Limb (tissue), 2 donors: ENCODE measurements around the gene DNAJB14.
A peak's percentile ranks its signal among the peaks of the same experiment; 100 is the strongest.
"Not testable (repeated sequence)": the region's sequence is repeated elsewhere in the genome, so short reads cannot be mapped to it uniquely, and the experiment has no call there.

ENCODE experiments used
- DNase-seq, 2 donors: peaks; one replicate each; pipeline ENCODE4 v3.0.0-alpha.2; 2016; ENCODE audit errors: extremely low spot score in 2 of 2

Gene DNAJB14

DNA sequence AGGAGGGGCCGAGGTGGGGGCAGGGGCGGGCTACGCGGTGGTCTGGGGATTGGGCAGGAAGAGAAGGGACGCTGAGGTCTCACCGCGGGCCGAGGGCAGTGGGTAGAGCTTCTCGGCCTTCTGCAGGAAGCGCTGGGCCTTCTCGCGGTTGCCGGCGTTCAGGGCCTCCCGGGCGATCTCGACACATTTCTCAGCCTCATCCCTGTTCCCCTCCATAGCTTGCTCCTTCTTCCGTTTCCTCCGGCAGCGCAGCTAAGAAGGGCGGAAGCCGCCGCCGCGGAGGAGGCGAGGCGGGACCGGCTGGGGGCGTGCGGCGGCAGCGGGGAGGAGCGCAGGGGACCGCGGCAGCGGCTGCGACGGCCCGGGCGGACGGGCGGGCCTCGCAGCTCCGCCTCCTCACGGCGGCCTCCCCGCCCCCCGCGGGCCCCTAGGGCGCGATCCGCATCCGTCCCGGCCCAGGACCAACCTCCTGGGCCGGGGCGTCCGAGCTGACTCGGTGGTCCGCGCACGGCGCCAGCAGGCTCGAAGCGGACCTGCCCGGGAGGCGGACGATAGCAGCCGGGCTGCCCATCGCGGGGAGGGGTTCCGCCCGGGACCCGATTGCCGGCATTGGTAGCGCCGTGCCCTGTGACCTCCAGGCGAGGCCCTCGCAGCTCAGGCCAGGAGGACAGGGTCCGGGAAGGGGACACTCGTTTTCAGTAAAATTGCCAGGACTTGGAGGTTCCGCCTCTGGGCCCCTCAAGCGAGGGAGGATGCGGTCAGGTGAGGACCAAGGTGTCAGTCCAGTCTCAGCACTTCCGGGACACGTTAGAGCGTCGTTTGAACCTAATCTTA, at the start of gene DNAJB14:
Gene DNAJB14 (minus strand): TSS at position 263 of the 834 bp plus-strand sequence. CDS start 47 bp downstream, at position 216.
- peak; percentile 82 to 85 for DNase-seq

DNA sequence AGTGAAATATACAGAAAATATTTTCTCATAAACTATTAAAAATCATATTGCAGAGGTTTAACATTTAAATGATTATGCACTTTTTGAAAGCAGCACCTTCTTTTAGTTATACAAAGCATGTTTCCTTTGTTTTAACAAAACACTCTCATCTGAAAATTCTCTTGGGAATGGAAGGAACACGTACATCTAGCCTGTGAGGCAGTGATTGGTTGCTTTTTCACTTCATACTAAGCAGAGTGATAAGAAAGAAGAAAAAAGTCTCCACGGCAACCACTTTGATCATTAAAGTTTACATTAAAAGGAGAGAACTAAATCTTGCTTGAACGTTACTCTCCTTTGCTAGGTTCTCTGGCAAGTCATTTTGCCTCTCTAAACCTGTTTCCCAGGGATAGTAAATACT, 45.3 kb upstream of the DNAJB14 start:
- no peak for DNase-seq

DNA sequence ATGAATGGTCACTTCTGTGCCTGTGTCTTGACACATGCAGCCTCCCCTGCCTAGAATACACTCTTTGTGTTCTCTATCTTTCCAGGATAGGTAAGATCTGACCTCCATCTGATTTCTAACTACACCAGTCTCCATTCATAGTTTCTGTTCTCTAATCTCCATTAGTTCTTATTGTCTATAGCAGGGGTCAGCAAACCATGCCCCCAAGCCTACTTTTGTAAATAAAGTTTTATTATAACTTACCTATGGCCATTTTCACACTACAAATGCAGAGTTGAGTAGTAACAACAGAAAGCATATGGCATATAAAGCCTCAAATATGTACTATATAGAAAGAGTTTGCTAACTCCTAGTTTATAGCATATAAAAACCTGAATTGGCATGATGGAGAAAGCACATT, 41.3 kb upstream of the DNAJB14 start:
- DNase-seq, result no peak

DNA sequence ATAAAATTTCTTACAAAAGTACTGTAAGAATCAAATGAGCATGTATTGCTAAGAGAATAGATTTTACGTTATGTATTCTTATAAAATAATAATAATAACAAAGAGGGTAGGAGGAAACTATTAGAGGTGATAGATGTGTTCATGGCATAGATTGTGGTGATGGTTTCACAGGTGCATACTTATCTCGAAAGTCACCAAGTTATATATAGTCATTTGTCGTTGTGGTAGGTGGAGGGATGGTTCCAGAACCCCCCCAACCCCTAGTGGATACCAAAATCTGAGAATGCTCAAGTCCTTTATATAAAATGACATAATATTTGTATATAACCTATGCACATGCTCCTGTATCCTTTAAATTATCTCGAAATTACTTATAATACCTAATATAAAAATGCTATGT, 40.4 kb upstream of the DNAJB14 start:
- no peak for DNase-seq

DNA sequence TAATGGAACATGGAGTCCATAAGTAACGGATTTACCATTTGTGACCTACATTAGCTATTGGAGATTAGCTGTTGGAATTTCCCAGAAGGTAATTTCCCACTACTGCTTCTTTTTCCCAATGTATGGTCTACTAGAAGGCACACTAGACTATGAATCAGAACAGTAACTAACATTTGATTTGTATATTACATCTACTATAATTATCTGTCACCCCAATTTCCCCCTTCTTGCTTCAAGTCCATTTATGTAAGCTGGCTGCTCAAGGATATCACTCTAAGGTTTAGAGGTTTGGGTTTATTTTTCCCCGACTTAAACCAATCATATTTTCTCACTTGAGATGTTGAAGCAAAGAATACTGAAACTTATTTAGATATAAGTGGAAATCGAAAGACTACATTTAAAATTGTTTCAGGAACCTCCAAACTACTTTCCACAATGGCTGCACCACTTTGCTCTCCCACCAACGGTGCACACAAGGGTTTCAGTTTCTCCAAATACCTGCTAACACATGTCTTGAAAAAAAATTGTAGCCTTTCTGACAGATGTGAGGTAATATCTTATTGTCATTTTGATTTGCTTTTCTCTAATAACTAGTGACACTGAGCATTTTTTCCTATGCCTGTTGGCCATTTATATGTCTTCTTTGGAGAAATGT, 37.0 kb upstream of the DNAJB14 start:
- no peak for DNase-seq

DNA sequence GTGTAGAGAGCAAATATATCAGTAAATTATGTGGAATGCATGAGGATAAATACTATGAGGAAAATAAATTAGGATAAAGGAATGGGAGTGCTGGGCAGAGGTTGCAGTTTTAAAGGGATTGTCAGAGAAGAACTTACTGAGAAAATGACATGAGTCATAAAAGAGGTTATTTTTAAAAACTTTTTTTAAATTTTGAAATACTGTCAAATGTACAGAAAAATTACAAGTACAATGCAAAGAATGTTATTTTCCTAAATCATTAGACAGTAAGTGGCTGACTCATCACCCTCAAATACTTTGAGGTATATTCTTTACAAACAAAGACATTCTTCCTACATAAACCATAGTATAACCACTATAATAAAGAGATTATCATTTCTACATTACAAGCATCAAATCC, 33.5 kb upstream of the DNAJB14 start:
- DNase-seq, result no peak

DNA sequence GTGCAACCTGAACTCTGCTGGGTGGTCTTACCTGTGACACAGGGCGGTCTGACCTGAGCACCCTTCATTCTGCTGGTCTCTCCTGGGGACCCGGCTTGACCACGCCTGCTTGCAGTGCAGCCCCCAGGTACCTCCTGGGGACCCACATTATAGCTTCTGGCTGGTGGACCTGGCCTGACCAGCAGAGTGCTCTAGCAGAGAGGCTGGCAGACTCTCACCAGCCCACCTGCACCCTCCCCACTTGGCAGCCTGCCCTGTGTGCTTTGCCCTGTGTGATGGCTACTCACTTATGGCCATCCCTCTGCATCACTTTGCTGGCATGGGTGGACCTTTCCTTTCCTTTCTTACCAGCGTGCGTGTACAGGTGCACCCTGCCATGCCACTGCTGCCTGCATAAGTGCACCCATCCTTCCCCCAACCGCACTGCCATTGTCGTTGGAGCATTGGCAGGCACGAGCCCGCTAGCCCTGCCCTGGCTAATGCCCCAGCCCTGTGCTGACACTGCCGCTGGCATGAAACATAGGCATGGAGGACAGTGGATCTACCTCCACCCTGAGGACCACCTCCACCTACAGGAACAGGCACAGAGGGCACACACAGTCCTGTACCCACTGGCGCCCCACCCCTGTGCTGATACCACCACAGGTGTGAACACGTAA, 25.2 kb upstream of the DNAJB14 start:
- DNase-seq, result no peak

DNA sequence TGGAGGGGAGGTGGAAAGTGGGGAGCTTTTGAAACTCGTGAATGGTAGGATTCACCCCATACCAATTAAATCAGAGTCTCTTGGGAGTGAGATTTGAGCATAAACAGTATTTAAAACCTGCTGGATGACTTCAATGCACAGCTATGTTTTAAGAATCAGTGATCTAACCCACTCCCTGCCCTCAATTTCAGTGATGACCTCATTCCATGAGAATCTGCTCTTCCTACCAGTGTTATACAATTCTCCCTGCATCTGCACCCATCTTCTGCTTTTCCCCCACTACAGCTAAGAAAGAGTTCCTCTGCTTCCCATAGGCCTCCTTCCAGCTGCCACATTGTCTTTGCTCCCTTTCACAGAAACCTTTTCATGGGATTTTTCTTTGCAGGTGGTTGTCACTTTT, 21.9 kb upstream of the DNAJB14 start:
- DNase-seq, result no peak

DNA sequence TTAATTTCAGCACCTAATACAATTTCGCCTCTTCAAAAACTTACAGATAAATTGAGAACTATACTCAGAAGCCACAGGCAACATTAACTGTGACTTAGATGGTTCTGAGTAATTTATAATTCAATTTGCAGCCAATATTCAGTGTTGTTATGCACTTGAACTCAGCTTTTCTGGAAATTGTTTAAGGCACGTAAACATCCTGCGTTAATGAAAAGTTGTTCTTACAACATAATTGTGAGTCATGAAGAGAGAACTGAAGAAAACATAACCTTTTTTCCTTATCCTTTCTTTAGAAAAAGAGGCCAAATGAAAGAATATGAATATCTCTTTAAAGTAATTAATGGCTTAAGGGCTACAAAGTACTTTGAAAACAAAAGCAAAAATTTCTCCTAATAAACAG, 20.3 kb upstream of the DNAJB14 start:
- no peak for DNase-seq

DNA sequence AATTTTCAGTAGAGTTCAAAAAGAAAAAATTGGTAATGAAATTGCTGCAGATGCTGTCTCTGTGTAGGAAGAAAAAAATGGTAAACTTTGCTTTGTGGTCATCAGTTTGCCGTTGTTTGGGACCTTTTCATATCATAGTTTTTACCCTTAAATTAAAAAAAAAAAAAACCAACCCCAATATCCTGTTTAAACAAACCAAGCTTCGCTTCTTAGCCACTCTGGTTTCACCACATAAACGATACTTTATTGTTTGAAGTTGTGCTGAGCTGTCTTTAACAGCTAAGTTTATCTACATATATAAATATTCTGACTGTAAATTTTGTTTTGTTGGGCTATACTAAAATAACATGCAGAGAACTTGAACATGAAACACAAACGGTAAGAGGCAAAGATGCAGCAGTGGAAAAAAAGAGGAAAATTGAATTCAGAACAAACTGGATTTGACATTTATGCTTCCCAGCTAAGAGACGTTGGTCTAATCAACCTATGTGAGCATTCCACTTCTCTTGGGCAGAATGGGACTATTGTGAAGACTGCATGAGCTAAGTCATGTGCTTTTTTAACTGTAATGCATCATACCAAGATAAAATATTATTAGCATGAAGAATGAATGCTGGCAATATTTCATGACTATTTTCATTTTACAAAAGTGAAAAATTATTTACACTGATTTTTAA, 19.4 kb upstream of the DNAJB14 start:
- DNase-seq, result no peak

DNA sequence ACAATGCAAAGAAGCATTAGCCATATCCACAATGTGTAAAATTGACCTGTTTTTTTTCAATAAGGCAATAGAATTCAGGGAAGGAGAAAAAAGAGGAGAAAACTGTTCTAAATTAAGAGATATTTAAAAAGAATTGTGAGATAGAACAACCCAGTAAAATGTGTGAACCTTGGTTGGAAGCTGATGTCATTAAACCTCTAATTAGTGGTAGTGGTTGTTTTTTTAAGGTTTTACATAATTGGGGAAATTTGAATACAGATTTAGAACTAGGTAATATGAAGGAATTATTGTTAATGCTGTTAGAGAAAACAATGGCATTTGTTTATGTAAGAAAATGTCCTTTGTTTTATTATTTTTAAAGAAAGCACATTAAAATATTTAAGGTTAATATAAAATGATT, 18.8 kb upstream of the DNAJB14 start:
- DNase-seq, result no peak

DNA sequence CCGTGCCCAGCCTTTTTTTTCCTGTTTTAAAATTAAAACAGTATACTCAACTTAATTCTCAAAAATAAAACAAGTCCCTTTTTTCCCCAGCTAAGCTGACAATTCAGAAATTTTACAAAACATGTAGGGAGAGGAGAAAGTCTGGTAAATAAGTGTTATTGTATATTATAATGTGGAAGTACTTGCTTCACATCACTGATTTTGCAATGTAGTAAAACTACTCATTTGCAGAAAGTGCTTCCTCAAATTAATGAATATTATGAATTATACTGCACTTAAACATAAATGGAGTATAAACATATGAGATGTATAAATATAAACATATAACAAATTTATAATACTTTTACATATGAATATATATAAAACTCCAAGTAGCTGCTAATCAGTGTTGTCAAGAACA, 15.3 kb upstream of the DNAJB14 start:
- no peak for DNase-seq

DNA sequence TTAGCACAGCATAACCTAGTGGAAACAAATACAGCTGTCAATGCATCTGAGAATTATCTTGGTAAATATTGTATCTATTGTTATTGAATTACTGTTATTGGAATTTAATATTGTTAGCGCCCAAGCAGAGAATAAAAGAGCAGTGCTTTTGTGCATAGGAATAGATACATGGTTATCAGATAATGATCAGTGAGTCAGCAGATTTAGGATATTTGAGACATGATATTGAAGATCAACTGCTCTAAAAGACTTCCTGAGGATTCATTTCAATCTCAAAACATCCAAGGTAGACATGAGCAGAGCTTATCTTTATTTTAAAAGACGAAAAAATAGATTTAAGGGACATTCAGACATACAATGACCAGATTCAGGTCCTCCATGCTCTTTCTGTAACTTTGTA, 14.2 kb upstream of the DNAJB14 start:
- no peak for DNase-seq

DNA sequence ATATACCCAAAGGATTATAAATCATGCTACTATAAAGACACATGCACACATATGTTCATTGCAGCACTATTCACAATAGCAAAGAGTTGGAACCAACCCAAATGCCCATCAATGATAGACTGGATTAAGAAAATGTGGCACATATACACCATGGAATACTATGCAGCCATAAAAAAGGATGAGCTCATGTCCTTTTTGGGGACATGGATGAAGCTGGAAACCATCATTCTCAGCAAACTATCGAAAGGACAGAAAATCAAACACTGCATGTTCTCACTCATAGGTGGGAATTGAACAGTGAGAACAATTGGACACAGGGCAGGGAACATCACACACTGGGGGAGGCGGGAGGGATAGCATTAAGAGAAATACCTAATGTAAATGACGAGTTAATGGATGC, 11.8 kb upstream of the DNAJB14 start:
- DNase-seq, result not testable (repeated sequence)

DNA sequence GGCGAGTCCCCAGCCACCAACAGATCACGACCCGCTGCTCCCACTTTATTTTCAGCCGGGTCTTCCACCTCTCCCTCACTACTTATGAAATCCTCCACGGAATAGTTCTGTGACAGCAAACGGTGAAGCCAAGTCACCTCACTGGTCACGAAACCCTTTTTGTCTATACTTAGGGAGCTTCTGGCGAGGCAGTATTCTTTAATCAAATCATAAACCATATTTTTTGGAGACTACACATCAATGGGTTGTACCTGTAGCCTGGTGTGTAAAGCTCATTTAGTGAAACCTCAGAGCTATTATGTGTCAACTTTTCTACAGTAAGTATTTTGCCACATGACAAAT, 4.5 kb upstream of the DNAJB14 start:
- no peak for DNase-seq

DNA sequence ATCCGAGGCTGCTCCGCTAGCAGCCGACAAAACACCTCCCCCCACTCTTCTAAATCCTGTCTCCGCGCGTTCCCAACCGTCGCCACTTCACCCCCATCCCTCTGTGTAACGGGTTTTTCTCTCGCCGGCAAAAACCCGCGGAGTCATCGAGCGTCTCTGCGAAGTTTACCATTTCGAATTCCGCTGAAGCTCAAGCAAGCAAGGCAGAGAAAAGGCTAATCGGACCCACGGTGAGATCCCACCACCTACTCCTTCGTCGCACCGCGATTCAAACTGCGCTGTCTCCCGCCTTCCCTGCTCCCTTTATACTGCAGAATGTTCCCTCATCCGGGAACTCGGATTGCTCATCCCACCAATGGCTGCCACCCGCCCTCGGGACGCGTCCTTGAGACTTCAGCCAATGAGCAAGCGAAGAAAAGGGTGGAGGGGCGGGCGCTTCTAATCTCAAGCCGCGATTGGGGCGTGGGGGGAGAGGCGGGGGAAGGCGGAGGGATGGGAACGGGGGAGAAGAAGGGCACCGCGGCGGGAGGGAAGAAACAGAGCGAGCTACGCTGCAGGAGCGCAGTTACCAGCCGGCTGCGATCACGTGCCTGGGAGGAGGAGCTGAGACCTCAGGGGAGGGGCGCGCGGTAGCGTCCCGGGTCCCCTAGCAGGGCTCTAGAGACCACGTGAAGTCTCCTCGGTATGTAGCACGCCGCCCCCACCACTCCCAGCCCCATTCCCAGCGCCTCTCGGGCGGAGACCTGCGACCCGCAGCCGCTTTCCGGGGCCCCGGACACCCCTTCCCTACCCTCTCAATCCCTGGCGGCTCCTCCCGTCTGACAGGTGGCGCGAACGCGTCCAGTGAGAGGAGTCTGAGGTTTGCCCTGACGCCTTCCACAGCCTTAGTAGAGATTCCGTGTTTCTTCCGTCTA, 3.8 kb upstream of the DNAJB14 start, which contains the start of gene H2AZ1:
Gene H2AZ1 (minus strand): TSS at position 277 of the 914 bp plus-strand sequence. CDS start 105 bp downstream, at position 172.
- DNase-seq, result peak; percentile 98 to 99

DNA sequence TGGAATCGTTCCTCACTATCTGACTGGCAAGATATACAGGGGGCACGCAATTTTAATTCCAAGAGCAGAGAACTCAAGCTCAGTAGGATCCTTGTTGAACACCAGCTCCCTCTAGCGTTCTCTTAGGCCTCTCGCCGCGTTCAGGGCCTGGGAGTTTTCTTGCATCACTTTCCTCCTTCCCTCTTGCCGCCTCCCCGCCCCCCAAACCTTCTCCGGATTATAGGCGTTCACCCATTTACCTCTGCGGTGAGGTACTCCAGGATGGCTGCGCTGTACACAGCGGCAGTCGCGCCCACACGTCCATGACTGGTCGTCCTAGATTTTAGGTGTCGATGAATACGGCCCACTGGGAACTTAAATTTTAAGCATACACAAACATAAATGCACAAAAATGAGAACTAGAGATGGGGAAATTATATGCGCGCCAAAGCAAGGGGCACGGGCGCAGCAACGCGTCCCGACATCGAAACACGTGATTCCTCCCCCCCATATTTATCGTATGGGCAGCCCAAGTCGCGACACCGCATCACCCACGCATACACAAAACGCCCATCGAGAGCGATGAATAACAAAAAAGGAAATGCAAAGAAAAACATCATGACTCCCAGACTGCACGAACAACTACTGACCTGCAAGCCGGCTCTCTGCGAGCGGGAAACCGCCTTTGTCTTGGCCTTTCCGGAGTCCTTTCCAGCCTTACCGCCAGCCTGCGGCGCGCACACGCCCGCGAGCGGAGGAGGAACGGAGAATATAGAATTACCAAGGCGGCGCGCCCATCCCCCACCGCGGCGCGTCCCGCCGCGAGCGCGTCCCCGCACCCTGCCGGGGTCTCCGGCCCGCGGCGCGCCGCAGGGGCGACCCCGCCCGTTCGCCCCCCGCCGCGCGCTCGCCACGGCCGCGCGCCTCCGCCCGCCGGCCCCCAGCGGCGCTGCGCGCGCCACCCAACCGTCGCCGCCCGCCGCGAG, 2.9 kb upstream of the DNAJB14 start:
- DNase-seq, result peak; percentile 90 to 94

DNA sequence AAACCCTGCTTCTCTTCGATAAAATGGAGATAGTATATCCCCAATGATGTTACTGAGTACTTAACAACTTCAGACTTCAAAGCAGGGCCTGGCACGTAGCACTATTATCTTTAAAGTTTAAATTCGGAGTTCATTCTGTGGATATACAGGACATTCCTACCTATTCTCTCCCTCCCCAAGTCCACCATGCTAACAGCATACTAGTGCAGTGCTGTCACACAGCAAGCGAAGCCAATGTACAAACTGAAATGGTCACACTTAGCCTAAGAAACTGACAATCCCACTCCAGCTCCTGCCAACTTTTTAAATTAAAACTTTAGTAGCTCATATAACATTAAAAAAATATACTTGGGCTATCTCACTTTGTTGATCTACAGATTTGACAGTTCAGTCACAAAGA, 1.2 kb upstream of the DNAJB14 start:
- no peak for DNase-seq

DNA sequence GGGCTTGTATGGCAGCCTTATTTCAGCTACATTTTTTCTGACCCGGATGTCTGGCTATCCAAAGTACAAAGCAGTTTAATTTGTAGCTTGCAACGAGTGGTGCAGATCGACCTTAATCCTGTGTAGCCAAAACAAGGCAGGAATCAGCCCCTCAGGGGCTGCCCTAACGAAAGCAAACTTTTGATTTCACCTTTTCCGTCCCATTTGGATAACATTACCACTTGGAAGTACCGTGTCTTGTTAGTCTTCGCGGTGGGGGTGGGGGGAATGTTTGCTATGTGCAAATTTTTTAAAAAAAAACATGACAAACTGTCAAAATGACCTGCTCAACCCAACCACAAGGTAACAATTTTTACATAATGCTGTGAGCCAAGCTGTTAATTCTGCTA, 766 bp upstream of the DNAJB14 start:
- peak in 1 of 2 donors; percentile 25 for DNase-seq
